GM18858 (cell line): ENCODE results near the gene ZP1.

Experiments
- ATAC-seq: cut with Tn5 transposase; IDR thresholded peaks from one replicate; pipeline ENCODE4 v1.9.1; 2021; ENCODE audit not compliant: unreplicated experiment

Gene ZP1

GRCh38 chr11:60857378-60858232 lies 9.7 kb upstream of the ZP1 start:
- no peak for ATAC-seq

GRCh38 chr11:60858236-60858635 lies 9.1 kb upstream of the ZP1 start:
- no peak for ATAC-seq

GRCh38 chr11:60858731-60859464 lies 8.4 kb upstream of the ZP1 start:
- no peak for ATAC-seq

GRCh38 chr11:60859616-60860250 lies 7.6 kb upstream of the ZP1 start:
- no peak for ATAC-seq

- no peak for ATAC-seq
Measured at GRCh38 chr11:60860943-60861342, 6.4 kb upstream of the ZP1 start.

GRCh38 chr11:60862171-60862570 lies 5.2 kb upstream of the ZP1 start:
- no peak for ATAC-seq

GRCh38 chr11:60863550-60864521 lies 3.5 kb upstream of the ZP1 start:
- ATAC-seq = no peak

GRCh38 chr11:60864856-60865513 lies 2.4 kb upstream of the ZP1 start:
- ATAC-seq = no peak

GRCh38 chr11:60867871-60868681 lies 734 bp downstream of the ZP1 start:
- no peak for ATAC-seq

GRCh38 chr11:60868682-60869450 lies 1.5 kb downstream of the ZP1 start:
- ATAC-seq = no peak

GRCh38 chr11:60869451-60869825 lies 2.1 kb downstream of the ZP1 start:
- ATAC-seq = no peak

GRCh38 chr11:60870276-60870675 lies 2.9 kb downstream of the ZP1 start:
- no peak for ATAC-seq

GRCh38 chr11:60870733-60871377 lies 3.5 kb downstream of the ZP1 start:
- no peak for ATAC-seq

GRCh38 chr11:60871378-60872061 lies 4.2 kb downstream of the ZP1 start:
- ATAC-seq = no peak

- ATAC-seq = no peak
Measured at GRCh38 chr11:60872124-60872960, 5.0 kb downstream of the ZP1 start.

GRCh38 chr11:60872961-60873524 lies 5.7 kb downstream of the ZP1 start:
- ATAC-seq = no peak
